HFF-Myc (cell line): ENCODE measurements around the gene IFITM5.

Experiments
- DNase-seq: peaks from one replicate; pipeline ENCODE4 v3.0.0-alpha.2; 2011; ENCODE audit warnings: low read depth; ENCODE audit errors: extremely low read depth
- H3K4me3 ChIP-seq: replicated peaks from 2 replicates; pipeline ENCODE4 v1.5.1; 2011; ENCODE audit warnings: low read depth, mild to moderate bottlenecking, control low read depth, low read length
- TF ChIP-seq, protein P1 (sequence below): IDR thresholded peaks from 2 replicates; pipeline ENCODE4 v1.5.1; 2012; ENCODE audit warnings: mild to moderate bottlenecking, low read depth, low read length, control low read depth; ENCODE audit errors: missing control alignments

Gene IFITM5

DNA sequence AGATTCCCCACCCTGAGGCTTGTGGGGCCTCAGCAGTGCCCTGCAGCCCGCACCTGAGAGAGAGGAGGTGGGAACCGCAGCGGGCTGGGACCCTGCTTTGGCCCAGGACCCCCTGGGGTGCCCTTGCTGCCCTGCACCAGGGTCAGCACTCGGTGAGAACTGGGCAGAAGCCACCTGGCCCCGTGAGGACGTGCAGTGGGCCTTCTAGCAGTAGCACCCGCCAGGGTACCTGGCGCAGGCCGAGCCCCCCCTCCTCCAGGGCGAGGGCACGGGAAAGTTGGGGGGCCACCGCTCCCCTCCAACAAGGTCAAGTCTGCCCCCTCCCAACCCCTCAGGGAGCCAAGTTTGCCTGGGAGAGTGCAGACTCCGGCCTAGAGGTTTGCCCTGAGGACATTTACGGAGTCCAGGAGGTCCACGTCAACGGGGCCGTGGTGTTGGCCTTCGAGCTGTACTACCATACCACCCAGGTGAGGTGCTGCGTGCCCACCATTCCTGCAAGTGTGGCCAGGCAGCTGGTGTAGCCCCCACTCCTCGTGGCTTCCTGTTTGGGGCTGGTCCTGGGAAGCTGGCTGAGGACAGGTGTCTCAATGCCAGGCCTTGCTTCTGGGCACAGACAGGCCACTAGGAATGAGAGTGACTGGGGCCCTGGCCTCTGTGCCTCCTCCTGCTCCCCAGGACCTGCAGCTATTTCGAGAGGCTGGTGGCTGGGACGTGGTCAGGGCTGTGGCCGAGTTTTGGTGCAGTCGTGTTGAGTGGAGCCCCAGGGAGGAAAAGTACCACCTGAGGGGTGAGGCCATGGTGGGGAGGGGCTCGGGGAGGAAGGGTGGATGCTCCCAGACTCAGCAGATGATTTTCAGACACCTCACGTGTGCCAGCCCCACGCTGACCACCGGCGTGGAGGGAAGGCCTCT, 6.9 kb downstream of the IFITM5 start:
- DNase-seq = no peak
- TF ChIP-seq, protein P1, sequence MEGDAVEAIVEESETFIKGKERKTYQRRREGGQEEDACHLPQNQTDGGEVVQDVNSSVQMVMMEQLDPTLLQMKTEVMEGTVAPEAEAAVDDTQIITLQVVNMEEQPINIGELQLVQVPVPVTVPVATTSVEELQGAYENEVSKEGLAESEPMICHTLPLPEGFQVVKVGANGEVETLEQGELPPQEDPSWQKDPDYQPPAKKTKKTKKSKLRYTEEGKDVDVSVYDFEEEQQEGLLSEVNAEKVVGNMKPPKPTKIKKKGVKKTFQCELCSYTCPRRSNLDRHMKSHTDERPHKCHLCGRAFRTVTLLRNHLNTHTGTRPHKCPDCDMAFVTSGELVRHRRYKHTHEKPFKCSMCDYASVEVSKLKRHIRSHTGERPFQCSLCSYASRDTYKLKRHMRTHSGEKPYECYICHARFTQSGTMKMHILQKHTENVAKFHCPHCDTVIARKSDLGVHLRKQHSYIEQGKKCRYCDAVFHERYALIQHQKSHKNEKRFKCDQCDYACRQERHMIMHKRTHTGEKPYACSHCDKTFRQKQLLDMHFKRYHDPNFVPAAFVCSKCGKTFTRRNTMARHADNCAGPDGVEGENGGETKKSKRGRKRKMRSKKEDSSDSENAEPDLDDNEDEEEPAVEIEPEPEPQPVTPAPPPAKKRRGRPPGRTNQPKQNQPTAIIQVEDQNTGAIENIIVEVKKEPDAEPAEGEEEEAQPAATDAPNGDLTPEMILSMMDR = no peak
- H3K4me3 ChIP-seq = no peak overlapping the region

DNA sequence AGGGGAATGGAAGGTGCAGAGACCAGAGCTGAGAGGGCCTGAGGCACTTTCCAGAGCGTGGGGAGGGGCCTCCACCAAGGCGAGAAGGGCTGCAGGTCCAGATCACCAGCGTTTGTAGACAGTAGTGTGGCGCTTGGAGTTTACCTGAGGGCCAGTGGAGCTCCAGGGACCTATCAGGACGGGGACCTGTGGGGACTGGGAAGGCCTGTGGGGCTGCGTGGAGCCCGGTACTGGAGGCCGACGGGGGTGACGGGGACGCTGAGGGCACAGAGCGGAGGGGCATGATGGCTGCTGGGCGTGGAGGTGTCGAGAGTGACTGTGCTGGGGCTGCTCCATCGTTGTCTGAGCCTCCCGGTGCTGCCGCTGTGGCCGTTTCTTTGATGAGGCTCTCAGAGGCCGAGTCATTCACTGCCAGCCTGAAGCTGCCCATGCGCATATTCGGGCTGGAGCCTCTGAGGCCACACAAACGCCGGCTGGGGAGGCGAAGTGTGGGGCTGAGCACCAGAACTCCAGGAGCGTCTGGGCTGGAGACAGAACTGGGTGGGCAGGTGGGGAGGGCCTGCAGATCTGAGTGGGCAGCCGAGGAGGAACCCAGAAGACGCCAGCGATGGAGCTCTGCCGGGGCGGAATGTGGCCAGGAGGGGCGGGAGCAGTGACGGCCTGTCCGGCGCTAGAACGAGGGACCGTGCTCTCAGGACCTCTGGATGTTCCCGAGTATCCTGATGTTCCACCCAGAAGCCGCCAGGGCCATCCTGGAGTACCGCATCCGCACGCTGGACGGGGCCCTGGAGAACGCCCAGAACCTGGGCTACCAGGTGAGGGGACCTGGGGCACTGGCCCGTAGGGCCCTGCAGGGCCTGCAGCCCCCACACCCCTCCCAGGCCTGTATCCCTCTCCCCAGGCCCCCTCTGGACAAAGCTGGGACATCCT, 7.8 kb downstream of the IFITM5 start:
- no peak for DNase-seq

DNA sequence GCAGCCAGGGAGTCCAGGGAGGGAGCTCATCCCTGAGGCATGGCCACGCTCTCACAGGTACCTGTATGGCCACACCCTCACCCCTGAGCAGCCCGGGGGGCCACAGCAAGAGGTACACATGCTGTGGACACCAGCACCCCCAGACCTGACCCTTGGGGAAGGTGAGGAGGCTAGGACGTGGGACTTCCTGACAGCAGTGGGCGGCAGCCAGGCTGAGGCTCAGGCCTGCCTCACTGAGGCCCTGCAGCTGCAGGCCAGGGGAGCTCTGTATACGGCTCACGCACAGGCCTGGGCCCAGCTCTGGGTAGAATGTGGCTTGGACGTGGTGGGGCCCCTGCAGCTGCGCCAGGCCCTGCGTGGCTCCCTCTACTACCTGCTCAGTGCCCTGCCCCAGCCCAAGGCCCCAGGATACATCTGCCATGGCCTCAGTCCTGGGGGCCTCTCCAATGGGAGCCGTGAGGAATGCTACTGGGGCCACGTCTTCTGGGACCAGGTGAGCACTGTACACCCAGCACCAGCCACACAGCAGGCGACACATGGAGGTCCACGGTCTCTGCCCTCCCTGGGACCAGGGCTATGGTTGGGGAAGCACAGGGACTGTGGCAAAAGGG, 8.6 kb downstream of the IFITM5 start:
- TF ChIP-seq, protein P1 = no peak
- DNase-seq = no peak
- H3K4me3 ChIP-seq = no peak overlapping the region

More for the DNA sequence above, 7.8 kb downstream of the IFITM5 start:
- no peak overlapping the region for H3K4me3 ChIP-seq
- TF ChIP-seq, protein P1 = no peak

DNA sequence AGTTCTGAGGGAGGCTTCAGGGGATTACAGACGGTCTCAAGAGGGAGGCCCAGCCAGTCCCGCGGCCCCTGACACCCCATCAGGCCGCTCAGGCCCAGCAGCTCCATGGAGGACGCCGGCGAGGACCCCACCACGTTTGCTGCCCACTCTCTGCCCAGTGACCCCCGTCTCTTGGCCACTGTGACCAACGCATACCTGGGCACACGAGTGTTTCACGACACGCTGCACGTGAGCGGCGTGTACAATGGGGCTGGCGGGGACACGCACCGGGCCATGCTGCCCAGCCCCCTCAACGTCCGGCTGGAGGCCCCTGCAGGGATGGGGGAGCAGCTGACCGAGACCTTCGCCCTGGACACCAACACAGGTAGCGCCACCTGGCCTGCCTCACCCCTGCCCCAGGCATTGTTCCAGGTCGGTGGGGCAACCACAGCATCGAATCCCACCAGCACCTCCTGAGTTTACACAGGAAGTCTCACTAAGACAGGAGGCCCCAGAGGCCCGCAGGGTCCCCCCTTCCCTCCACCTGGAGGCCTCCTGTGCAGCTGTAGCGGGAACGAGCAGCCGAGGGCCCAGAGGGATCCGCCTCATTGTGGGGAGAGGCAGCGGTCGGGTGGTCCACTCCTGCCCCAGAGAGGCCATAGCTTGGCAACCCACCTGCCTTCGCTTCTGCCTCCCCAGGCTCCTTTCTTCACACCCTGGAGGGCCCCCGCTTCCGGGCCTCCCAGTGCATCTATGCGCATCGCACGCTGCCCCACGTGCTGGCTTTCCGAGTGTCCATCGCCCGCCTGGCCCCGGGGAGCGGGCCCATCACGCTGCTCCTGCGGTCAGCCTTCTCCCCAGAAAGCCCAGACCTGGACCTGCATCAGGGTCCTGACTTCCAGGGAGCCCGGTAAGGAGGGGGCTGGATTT, 9.4 kb downstream of the IFITM5 start:
- no peak for DNase-seq
- H3K4me3 ChIP-seq = peak overlapping the region; percentile 48
- TF ChIP-seq, protein P1 = no peak

DNA sequence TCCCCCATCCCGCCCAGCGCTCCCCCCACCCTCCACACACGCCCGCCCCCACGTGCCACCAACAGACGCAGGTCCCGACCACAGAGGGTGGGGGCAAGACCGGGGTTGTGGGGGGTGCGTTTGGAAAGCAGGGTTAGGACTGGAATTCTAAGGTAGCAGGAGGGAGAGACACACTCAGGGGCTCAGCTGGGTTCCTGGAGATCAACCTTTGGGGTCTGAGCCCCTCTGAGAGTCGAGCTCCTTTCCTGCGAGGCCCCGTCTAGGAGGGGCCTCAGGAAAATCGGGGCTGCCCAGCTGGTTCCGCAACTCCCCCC, 10.0 kb downstream of the IFITM5 start:
- TF ChIP-seq, protein P1 = no peak
- no peak for DNase-seq
- H3K4me3 ChIP-seq = peak overlapping the region; percentile 48
